ENCODE measurements around the gene NR4A1. TPM values are rescaled to one million over a fixed set of nuclear protein-coding genes. Genes with fewer than 3 reads are reported as not detected.
A peak's percentile ranks its signal among the peaks of the same experiment; 100 is the strongest.

Gene NR4A1
- 4.6 and 5.7 TPM in 2 replicates for total RNA-seq (2016; rRNA removed; fragmentation: Illumina TruSeq; extraction: Trizol)
- total RNA-seq (2016; cell fraction: cytosol; rRNA removed; fragmentation: Illumina TruSeq; extraction: Trizol; ENCODE audit: low read depth) = 8.4 and 9.3 TPM in 2 replicates
- 3.8 and 7.6 TPM in 2 replicates for total RNA-seq (2016; cell fraction: insoluble cytoplasmic fraction; rRNA removed; fragmentation: Illumina TruSeq; extraction: Trizol)
- total RNA-seq (2016; cell fraction: membrane; rRNA removed; fragmentation: Illumina TruSeq; extraction: Trizol) = 5.8 and 6.3 TPM in 2 replicates
- total RNA-seq (2016; cell fraction: nucleus; rRNA removed; fragmentation: Illumina TruSeq; extraction: Trizol) = 8.9 and 10.0 TPM in 2 replicates
- 15.2 and 16.5 TPM in 2 replicates for polyA plus RNA-seq (2011; rRNA removed)
- polyA plus RNA-seq (2011; cell fraction: cytosol; rRNA removed) = 7.6 and 13.1 TPM in 2 replicates
- 26.2 and 46.7 TPM in 2 replicates for polyA plus RNA-seq (2011; cell fraction: nucleus; rRNA removed)
- polyA plus RNA-seq (2012) = 6.4 and 16.5 TPM in 2 replicates
- 1.6 and 1.7 TPM in 2 replicates for polyA plus RNA-seq (2016; cell fraction: cytosol; fragmentation: Illumina TruSeq; extraction: Trizol; ENCODE audit: low read depth)
- polyA plus RNA-seq (2016; cell fraction: insoluble cytoplasmic fraction; fragmentation: Illumina TruSeq; extraction: Trizol; ENCODE audit: low read depth) = 5.3 and 8.6 TPM in 2 replicates
- 3.4 and 3.9 TPM in 2 replicates for polyA plus RNA-seq (2016; cell fraction: membrane; fragmentation: Illumina TruSeq; extraction: Trizol; ENCODE audit: low read depth)
- 22.7 TPM in 2 replicates for polyA plus RNA-seq (2016; cell fraction: nucleus; fragmentation: Illumina TruSeq; extraction: Trizol; ENCODE audit: insufficient read depth, low read depth)
- polyA minus RNA-seq (2011; rRNA and poly(A)+ RNA removed; ENCODE audit: low replicate concordance) = 28.6 and 56.6 TPM in 2 replicates
- polyA minus RNA-seq (2011; cell fraction: cytosol; rRNA and poly(A)+ RNA removed) = 10.8 and 14.1 TPM in 2 replicates
- 11.8 and 13.0 TPM in 2 replicates for polyA minus RNA-seq (2011; cell fraction: nucleus; rRNA and poly(A)+ RNA removed)
- percentile 43 among the genes with signal in this experiment for Bru-seq, nascent RNA
- BruChase-seq, experiment 1, labeled RNA remaining after a 6-hour chase = percentile 48 among the genes with signal in this experiment
- percentile 49 among the genes with signal in this experiment for BruChase-seq, experiment 2, labeled RNA remaining after a 2-hour chase
- long read RNA-seq, experiment 1, partial matches to known transcripts = 2 of 4 reads
- long read RNA-seq, experiment 1, other reads (novel, unspliced or antisense) = 1 of 4 reads
- long read RNA-seq, experiment 2, transcript NR4A1-204 (7 exons, 2,528 nt) = major isoform, 15 of 55 reads
- long read RNA-seq, experiment 2, partial matches to known transcripts = 21 of 55 reads
- long read RNA-seq, experiment 2, other reads (novel, unspliced or antisense) = 18 of 55 reads

- CTCF ChIA-PET (ENCODE audit: low intra/inter-chr PET ratio, low total read pairs) = no interaction called here
- Histone ChIP-seq H3K27me3 (ENCODE audit: control insufficient read depth in 1 of 2, insufficient read depth in 2 of 2, low read length in 2 of 2) (no peaks in the 10 kb centered on the region), H3K36me3 (replicated peaks in 1 of 2; ENCODE audit: control insufficient read depth in 1 of 2, insufficient read depth in 2 of 2, low read length in 2 of 2) (peaks cover 3 to 19% of the 10 kb centered on the region in 2 experiments; a peak in 3 of 5 replicates), H3K79me2 (ENCODE audit: insufficient read depth, low read length) (peaks cover 21% of the 10 kb centered on the region), H3K4me2 (ENCODE audit: low read depth, low read length) (peak within 1 kb of the TSS; percentile 100), H3K9me3 (ENCODE audit: low read length) (no peaks in the 10 kb centered on the region), H4K20me1 (ENCODE audit: insufficient read depth, low read length) (peaks cover 7% of the 10 kb centered on the region; the same call in 1 of the 2 replicates), H3K4me1 (ENCODE audit: insufficient read depth, low read length) (peaks cover 53% of the 10 kb centered on the region), H3K9ac (ENCODE audit: insufficient read depth, low read depth, low read length) (peak within 1 kb of the TSS; percentile 93), H3K4me3 (replicated peaks in 1 of 3; ENCODE audit: insufficient read depth in 1 of 3, low read depth in 2 of 3, low read length in 3 of 3) (peak within 1 kb of the TSS; percentile 82 to 98 (median 89)), H2AFZ (ENCODE audit: low read length) (no peak within 1 kb of the TSS), H3K27ac (ENCODE audit: extremely low read length, insufficient read depth, low read length) (peak within 1 kb of the TSS; percentile 90)
- FAIRE-seq = peak; percentile 50
- DNase-seq (ENCODE audit: low spot score) = peak; percentile 85
- WGBS (ENCODE audit: low lambda C conversion rate) = 7% methylated on average over 3 of the region's 77 CpGs
- in situ Hi-C loops (cut with HindIII; ENCODE audit: extremely low pct_ligation_motif_present, low pct_unique_long_range_greater_than_20kb) = no loop called here
- TSS peak; percentile 97 for BruUV-seq (replicated peaks)
- intact Hi-C loops (cut with micrococcal nuclease; ENCODE audit: unreplicated experiment) = loop anchor here (2.0 kb wide), 2 partner anchors 14 to 20 kb away; no protein-coding TSS in a partner anchor
- POLR2A ChIA-PET = interaction anchor here (0.6 to 3.2 kb wide), 17 partner anchors 10 to 931 kb away, joined by 3 to 58 read pairs (median 5); partner anchors contain the start of gene ATG101
- peak; percentile 83 for ATAC-seq
- no peak for TF ChIP-seq NFIB (CRISPR knock-in tag; IDR thresholded peaks at IDR 0.05; ENCODE audit: borderline replicate concordance)
- no peak for TF ChIP-seq ZNF563 (CRISPR knock-in tag; IDR thresholded peaks at IDR 0.05)
- TF ChIP-seq GPN1 (CRISPR knock-in tag; IDR thresholded peaks at IDR 0.05; ENCODE audit: borderline replicate concordance) = no peak
- TF ChIP-seq, protein P1, sequence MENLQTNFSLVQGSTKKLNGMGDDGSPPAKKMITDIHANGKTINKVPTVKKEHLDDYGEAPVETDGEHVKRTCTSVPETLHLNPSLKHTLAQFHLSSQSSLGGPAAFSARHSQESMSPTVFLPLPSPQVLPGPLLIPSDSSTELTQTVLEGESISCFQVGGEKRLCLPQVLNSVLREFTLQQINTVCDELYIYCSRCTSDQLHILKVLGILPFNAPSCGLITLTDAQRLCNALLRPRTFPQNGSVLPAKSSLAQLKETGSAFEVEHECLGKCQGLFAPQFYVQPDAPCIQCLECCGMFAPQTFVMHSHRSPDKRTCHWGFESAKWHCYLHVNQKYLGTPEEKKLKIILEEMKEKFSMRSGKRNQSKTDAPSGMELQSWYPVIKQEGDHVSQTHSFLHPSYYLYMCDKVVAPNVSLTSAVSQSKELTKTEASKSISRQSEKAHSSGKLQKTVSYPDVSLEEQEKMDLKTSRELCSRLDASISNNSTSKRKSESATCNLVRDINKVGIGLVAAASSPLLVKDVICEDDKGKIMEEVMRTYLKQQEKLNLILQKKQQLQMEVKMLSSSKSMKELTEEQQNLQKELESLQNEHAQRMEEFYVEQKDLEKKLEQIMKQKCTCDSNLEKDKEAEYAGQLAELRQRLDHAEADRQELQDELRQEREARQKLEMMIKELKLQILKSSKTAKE (CRISPR knock-in tag; IDR thresholded peaks at IDR 0.05; ENCODE audit: borderline replicate concordance) = 0 out of 2 replicates have a peak, but pooled peaks have one; percentile 48
- TF ChIP-seq ZNF556 (CRISPR knock-in tag; IDR thresholded peaks at IDR 0.05; ENCODE audit: borderline replicate concordance) = peak; percentile 48; the same call in 1 of the 2 replicates
- no peak for TF ChIP-seq NCOA1 (CRISPR knock-in tag; IDR thresholded peaks at IDR 0.05)
- no peak for TF ChIP-seq TCF12 (IDR thresholded peaks at IDR 0.05)
- peak; percentile 17; the same call in 1 of the 2 replicates for TF ChIP-seq TCF12 (CRISPR knock-in tag; IDR thresholded peaks at IDR 0.05)
- no peak for TF ChIP-seq CEBPG (CRISPR knock-in tag; IDR thresholded peaks at IDR 0.05)
- peak; percentile 84 for TF ChIP-seq ZNF724P (CRISPR knock-in tag; IDR thresholded peaks at IDR 0.05; ENCODE audit: borderline replicate concordance)
- TF ChIP-seq KLF11 (CRISPR knock-in tag; IDR thresholded peaks at IDR 0.05) = peak; percentile 77; the same call in 1 of the 2 replicates
- TF ChIP-seq ZNF282 (IDR thresholded peaks at IDR 0.05; ENCODE audit: partially characterized antibody) = no peak
- TF ChIP-seq CENPBD1 (CRISPR knock-in tag; IDR thresholded peaks at IDR 0.05; ENCODE audit: borderline replicate concordance, low read depth) = no peak
- TF ChIP-seq KLF6 (CRISPR knock-in tag; IDR thresholded peaks at IDR 0.05) = peak; percentile 76
- TF ChIP-seq PLSCR1 (CRISPR knock-in tag; IDR thresholded peaks at IDR 0.05; ENCODE audit: borderline replicate concordance) = no peak
Measured at GRCh38 chr12:52050758-52051541, at the start of gene NR4A1. NR4A1 (plus strand) TSS chr12:52051442; CDS start chr12:52054329, 2,887 bp downstream.

Data from HepG2 (cell line).